ENCODE results near the gene ADAMTSL3.

The ADAMTSL3 gene

DNA sequence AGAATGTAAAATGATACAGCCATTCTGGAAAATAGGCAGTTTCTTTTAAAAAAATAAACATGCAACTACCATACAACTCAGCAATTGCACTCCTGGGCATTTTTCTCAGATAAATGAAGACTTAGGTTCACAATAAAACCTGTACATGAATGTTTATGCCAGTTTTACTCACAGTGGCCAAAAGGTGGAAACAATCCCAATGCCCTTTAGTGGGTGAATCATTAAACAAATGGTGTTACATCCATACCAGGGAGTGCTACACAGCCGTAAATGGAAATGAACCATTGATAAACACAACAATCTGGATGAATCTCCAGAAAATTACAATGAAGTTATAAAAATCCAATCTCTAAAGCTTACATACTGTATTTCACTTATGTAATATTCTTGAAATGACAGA, 140.3 kb downstream of the ADAMTSL3 start:
- no peaks in the 10 kb centered on the region for H3K4me1 ChIP-seq (ENCODE audit: low read length)
- no peaks in the 10 kb centered on the region for H3K36me3 ChIP-seq (replicated peaks; ENCODE audit: low read depth, low read length)
- no peak overlapping the region for H3K27ac ChIP-seq (ENCODE audit: low read length)
- TF ChIP-seq, protein P1, sequence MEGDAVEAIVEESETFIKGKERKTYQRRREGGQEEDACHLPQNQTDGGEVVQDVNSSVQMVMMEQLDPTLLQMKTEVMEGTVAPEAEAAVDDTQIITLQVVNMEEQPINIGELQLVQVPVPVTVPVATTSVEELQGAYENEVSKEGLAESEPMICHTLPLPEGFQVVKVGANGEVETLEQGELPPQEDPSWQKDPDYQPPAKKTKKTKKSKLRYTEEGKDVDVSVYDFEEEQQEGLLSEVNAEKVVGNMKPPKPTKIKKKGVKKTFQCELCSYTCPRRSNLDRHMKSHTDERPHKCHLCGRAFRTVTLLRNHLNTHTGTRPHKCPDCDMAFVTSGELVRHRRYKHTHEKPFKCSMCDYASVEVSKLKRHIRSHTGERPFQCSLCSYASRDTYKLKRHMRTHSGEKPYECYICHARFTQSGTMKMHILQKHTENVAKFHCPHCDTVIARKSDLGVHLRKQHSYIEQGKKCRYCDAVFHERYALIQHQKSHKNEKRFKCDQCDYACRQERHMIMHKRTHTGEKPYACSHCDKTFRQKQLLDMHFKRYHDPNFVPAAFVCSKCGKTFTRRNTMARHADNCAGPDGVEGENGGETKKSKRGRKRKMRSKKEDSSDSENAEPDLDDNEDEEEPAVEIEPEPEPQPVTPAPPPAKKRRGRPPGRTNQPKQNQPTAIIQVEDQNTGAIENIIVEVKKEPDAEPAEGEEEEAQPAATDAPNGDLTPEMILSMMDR (IDR thresholded peaks at IDR 0.05; ENCODE audit: low read depth, low read length) = no peak
- no peak for TF ChIP-seq EZH2phosphoT487 (IDR thresholded peaks at IDR 0.05; ENCODE audit: low read depth)
- H3K9ac ChIP-seq (ENCODE audit: low read length) = no peak overlapping the region
- no peak overlapping the region for H2AFZ ChIP-seq (ENCODE audit: low read depth, low read length)
- no peak overlapping the region for H3K4me3 ChIP-seq (ENCODE audit: low read length)
- H4K20me1 ChIP-seq (ENCODE audit: insufficient read depth, low read length) = no peaks in the 10 kb centered on the region
- H3K9me3 ChIP-seq (ENCODE audit: insufficient read depth, low read length) = no peaks in the 10 kb centered on the region
- H3K4me2 ChIP-seq (ENCODE audit: low read length) = no peak overlapping the region
- no peaks in the 10 kb centered on the region for H3K79me2 ChIP-seq (ENCODE audit: low read length)
- no peaks in the 10 kb centered on the region for H3K27me3 ChIP-seq (ENCODE audit: low read depth, low read length)

DNA sequence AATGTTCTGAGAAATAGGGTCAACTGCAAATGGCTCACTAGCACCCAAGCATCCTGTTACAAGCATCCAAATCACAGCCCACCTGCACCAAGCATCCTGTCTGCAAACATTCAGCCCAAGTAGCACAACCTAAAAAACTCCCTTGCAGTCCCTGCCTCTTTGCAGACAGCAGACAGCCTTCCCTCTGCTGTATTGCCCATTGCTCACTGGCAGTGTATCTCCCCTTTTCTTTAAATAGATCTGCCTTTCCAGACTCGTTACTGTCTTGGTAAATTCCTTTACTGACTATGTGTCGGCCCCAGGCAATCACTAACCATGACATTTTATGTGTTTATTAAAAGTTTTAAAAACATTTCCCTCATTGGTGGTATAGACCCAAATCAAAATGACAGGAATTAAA, 155.4 kb downstream of the ADAMTSL3 start:
- no peaks in the 10 kb centered on the region for H4K20me1 ChIP-seq (ENCODE audit: insufficient read depth, low read length)
- H3K36me3 ChIP-seq (replicated peaks; ENCODE audit: low read depth, low read length) = no peaks in the 10 kb centered on the region
- peaks cover 16% of the 10 kb centered on the region for H3K27me3 ChIP-seq (ENCODE audit: low read depth, low read length)
- no peak overlapping the region for H3K4me3 ChIP-seq (ENCODE audit: low read length)
- H3K9me3 ChIP-seq (ENCODE audit: insufficient read depth, low read length) = no peaks in the 10 kb centered on the region
- TF ChIP-seq EZH2phosphoT487 (IDR thresholded peaks at IDR 0.05; ENCODE audit: low read depth) = no peak
- TF ChIP-seq, protein P1 (IDR thresholded peaks at IDR 0.05; ENCODE audit: low read depth, low read length) = no peak
- H2AFZ ChIP-seq (ENCODE audit: low read depth, low read length) = no peak overlapping the region
- no peaks in the 10 kb centered on the region for H3K4me1 ChIP-seq (ENCODE audit: low read length)
- H3K4me2 ChIP-seq (ENCODE audit: low read length) = no peak overlapping the region
- H3K27ac ChIP-seq (ENCODE audit: low read length) = no peak overlapping the region
- H3K79me2 ChIP-seq (ENCODE audit: low read length) = no peaks in the 10 kb centered on the region
- no peak overlapping the region for H3K9ac ChIP-seq (ENCODE audit: low read length)

DNA sequence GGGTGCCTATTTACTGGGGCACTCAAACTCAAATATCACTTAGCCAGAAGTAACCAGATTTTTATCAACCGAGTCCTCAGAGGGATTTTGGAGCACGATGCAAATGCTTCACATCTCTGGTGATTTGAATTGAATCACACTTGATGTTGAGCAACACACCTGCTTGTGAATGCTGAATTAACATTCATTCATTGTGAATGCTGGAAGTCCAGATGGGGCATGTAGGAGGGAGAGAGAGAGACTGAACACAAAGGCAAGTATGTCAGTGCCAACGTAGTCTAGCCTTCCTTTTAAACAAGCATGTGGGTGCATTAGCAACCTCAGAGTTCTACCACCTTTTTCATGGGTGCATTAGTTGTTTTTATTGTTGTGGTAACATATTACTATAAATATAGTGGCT, 156.2 kb downstream of the ADAMTSL3 start:
- Histone ChIP-seq H2AFZ (ENCODE audit: low read depth, low read length) (no peak overlapping the region), H3K36me3 (replicated peaks; ENCODE audit: low read depth, low read length) (no peaks in the 10 kb centered on the region)

DNA sequence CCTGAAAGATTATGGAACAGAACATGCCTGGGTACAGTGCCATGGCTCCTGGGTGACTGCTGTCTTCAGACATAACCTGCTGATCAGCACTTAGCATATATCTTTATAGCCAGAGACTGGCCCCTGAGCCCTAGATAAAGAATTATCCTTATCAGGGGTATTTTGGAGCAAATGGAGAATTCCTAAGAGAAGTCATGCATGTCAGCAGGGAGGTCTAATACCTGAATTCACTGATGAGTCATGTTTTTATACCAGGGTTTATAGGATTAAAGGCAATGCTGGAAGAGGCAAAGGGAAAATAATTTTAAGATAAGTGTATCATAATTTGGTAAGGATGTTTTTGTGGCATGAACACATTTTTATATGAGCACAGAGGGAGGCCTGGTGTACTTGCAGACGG, 159.8 kb downstream of the ADAMTSL3 start:
- H3K4me2 ChIP-seq (ENCODE audit: low read length) = no peak overlapping the region
- H3K4me1 ChIP-seq (ENCODE audit: low read length) = no peaks in the 10 kb centered on the region
- no peak for TF ChIP-seq EZH2phosphoT487 (IDR thresholded peaks at IDR 0.05; ENCODE audit: low read depth)
- TF ChIP-seq, protein P1 (IDR thresholded peaks at IDR 0.05; ENCODE audit: low read depth, low read length) = no peak
- no peak overlapping the region for H2AFZ ChIP-seq (ENCODE audit: low read depth, low read length)
- no peaks in the 10 kb centered on the region for H3K9me3 ChIP-seq (ENCODE audit: insufficient read depth, low read length)
- H4K20me1 ChIP-seq (ENCODE audit: insufficient read depth, low read length) = no peaks in the 10 kb centered on the region
- peaks cover 17% of the 10 kb centered on the region for H3K27me3 ChIP-seq (ENCODE audit: low read depth, low read length)
- H3K9ac ChIP-seq (ENCODE audit: low read length) = no peak overlapping the region
- no peaks in the 10 kb centered on the region for H3K36me3 ChIP-seq (replicated peaks; ENCODE audit: low read depth, low read length)
- no peak overlapping the region for H3K27ac ChIP-seq (ENCODE audit: low read length)
- no peaks in the 10 kb centered on the region for H3K79me2 ChIP-seq (ENCODE audit: low read length)
- no peak overlapping the region for H3K4me3 ChIP-seq (ENCODE audit: low read length)

More for the DNA sequence above, 156.2 kb downstream of the ADAMTSL3 start:
- H3K4me3 ChIP-seq (ENCODE audit: low read length) = no peak overlapping the region
- H3K4me2 ChIP-seq (ENCODE audit: low read length) = no peak overlapping the region
- H3K9ac ChIP-seq (ENCODE audit: low read length) = no peak overlapping the region
- no peaks in the 10 kb centered on the region for H4K20me1 ChIP-seq (ENCODE audit: insufficient read depth, low read length)
- H3K9me3 ChIP-seq (ENCODE audit: insufficient read depth, low read length) = no peaks in the 10 kb centered on the region
- peaks cover 18% of the 10 kb centered on the region for H3K27me3 ChIP-seq (ENCODE audit: low read depth, low read length)
- TF ChIP-seq EZH2phosphoT487 (IDR thresholded peaks at IDR 0.05; ENCODE audit: low read depth) = no peak
- TF ChIP-seq, protein P1 (IDR thresholded peaks at IDR 0.05; ENCODE audit: low read depth, low read length) = no peak
- H3K27ac ChIP-seq (ENCODE audit: low read length) = no peak overlapping the region
- no peaks in the 10 kb centered on the region for H3K79me2 ChIP-seq (ENCODE audit: low read length)
- H3K4me1 ChIP-seq (ENCODE audit: low read length) = no peaks in the 10 kb centered on the region
